ENCODE measurements around the gene DLG1.

DNA sequence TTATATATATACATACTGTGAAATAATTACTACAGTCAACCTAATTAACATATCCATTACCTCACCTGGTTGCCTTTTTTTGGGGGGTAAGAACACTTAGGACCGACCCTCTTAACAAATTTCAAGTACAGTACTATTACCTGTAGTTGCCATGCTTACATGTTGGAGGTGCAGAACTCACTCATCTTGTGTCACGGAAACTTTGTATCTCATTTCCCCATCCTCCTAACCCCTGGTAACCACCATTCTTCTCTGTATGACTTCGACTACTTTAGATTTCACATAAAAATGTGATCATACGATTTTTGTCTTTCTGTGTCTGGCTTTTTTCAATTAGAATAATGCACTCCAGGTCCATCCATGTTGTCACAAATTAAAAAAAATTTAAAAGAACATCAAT, 213.3 kb downstream of the DLG1 start:
- TF ChIP-seq, protein P1, sequence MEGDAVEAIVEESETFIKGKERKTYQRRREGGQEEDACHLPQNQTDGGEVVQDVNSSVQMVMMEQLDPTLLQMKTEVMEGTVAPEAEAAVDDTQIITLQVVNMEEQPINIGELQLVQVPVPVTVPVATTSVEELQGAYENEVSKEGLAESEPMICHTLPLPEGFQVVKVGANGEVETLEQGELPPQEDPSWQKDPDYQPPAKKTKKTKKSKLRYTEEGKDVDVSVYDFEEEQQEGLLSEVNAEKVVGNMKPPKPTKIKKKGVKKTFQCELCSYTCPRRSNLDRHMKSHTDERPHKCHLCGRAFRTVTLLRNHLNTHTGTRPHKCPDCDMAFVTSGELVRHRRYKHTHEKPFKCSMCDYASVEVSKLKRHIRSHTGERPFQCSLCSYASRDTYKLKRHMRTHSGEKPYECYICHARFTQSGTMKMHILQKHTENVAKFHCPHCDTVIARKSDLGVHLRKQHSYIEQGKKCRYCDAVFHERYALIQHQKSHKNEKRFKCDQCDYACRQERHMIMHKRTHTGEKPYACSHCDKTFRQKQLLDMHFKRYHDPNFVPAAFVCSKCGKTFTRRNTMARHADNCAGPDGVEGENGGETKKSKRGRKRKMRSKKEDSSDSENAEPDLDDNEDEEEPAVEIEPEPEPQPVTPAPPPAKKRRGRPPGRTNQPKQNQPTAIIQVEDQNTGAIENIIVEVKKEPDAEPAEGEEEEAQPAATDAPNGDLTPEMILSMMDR (conservative IDR thresholded peaks at IDR 0.05; ENCODE audit: low read depth, low read length), result no peak
- no peak for TF ChIP-seq EZH2 (IDR thresholded peaks at IDR 0.05; ENCODE audit: borderline replicate concordance, low read depth, low read length, poor library complexity, severe bottlenecking)
